Testis (tissue), 3 donors: ENCODE measurements around the gene FIZ1. TPM values are rescaled to one million over a fixed set of nuclear protein-coding genes. Genes with fewer than 3 reads are reported as not detected.

Experiments
- DNase-seq: peaks from one replicate; pipeline ENCODE4 v3.0.0-alpha.2; 2019
- H3K27ac ChIP-seq, 2 donors: fragments of 200-600 bp; sonication (generic); one replicate each; pipeline ENCODE4 v1.5.1; 2019
- H3K27me3 ChIP-seq: fragments of 200-600 bp; sonication (generic); one replicate; pipeline ENCODE4 v1.5.1; 2019
- H3K36me3 ChIP-seq: fragments of 200-600 bp; sonication (generic); one replicate; pipeline ENCODE4 v1.5.1; 2017; ENCODE audit warnings: low read depth; ENCODE audit errors: missing control alignments
- H3K4me1 ChIP-seq: fragments of 200-600 bp; sonication (generic); one replicate; pipeline ENCODE4 v1.5.1; 2019
- H3K4me3 ChIP-seq, 2 donors: fragments of 200-600 bp; sonication (generic); one replicate each; pipeline ENCODE4 v1.5.1; 2017 to 2019
- H3K9me3 ChIP-seq: fragments of 200-600 bp; sonication (generic); one replicate; pipeline ENCODE4 v1.5.1; 2017
- POLR2A ChIP-seq: fragments of 450-650 bp; IDR thresholded peaks from one replicate; pipeline ENCODE4 v1.6.1; 2017; ENCODE audit warnings: antibody characterized with exemption, mild to moderate bottlenecking, moderate library complexity
- WGBS, 2 donors: methylation state at CpG; one replicate each; pipeline ENCODE4 v1.1.5; 2018; 5-methylcytosine and 5-hydroxymethylcytosine counted together
- intact Hi-C: fragments of 100-400 bp; cut with DNase I; formaldehyde crosslinking; loops from one replicate; pipeline ENCODE4 v1.15.1; 2023; ENCODE audit warnings: low total_unique reads
- polyA plus RNA-seq: library from polyadenylated mRNA; stranded (reverse); fragments of 350-450 nt; fragmentation: Illumina TruSeq; extraction: RNeasy Lipid Tissue Mini Kit (QIAGEN cat#74804); gene quantifications from one replicate; pipeline ENCODE4 v1.2.3, GENCODE V29; 2014; ENCODE audit warnings: low read depth, low replicate concordance; ENCODE audit not compliant: insufficient read depth
- total RNA-seq, 2 donors: library from RNA; depleted of rRNA; stranded (reverse); fragments of >200 nt; gene quantifications; one replicate each; pipeline ENCODE4 v1.2.3, GENCODE V29; 2016
- TF ChIP-seq, protein P1 (sequence below), 3 experiments: fragments of 450-650 bp in 2 of 3; fragments of 200-600 bp in 1 of 3; sonication (generic) in 1 of 3; IDR thresholded peaks; one replicate each; pipeline ENCODE4 v1.5.1; 2016 to 2019; ENCODE audit warnings: antibody characterized with exemption in 3 of 3, mild to moderate bottlenecking in 2 of 3, moderate library complexity in 1 of 3

The FIZ1 gene
- total and polyA plus RNA-seq, 3 donors from 2014 or later: 8.5 to 17.4 (median 16.5) TPM

DNA sequence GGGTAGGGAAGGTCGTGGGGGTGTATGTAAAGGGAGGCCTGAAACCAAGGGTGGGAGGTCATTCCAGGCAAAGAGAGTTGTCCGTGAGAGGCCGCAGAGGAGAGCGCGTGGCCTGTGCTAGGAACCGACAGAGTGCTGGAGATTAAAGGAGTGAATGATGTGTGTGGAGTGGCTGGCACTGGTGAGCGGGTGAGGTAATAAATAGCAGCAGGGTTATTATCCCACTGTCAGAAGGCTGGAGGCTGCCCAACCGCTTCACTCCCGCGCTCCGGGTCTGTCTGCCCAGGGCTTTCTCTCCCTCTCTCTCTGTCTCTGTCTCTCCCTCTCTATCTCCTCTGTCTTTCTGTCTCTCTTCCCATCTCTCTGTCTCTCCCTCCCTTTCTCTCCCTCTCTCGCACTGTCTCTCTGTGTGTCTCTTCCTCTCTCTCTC, 36.0 kb downstream of the FIZ1 start:
- TF ChIP-seq, protein P1, sequence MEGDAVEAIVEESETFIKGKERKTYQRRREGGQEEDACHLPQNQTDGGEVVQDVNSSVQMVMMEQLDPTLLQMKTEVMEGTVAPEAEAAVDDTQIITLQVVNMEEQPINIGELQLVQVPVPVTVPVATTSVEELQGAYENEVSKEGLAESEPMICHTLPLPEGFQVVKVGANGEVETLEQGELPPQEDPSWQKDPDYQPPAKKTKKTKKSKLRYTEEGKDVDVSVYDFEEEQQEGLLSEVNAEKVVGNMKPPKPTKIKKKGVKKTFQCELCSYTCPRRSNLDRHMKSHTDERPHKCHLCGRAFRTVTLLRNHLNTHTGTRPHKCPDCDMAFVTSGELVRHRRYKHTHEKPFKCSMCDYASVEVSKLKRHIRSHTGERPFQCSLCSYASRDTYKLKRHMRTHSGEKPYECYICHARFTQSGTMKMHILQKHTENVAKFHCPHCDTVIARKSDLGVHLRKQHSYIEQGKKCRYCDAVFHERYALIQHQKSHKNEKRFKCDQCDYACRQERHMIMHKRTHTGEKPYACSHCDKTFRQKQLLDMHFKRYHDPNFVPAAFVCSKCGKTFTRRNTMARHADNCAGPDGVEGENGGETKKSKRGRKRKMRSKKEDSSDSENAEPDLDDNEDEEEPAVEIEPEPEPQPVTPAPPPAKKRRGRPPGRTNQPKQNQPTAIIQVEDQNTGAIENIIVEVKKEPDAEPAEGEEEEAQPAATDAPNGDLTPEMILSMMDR (IDR thresholded peaks at IDR 0.05): no peak
- no peak for TF ChIP-seq POLR2A
- no peak overlapping the region for H3K27ac ChIP-seq
- no peak overlapping the region for H3K4me3 ChIP-seq
- intact Hi-C loops: no loop called here
- no peaks in the 10 kb centered on the region for H3K9me3 ChIP-seq
- DNase-seq: peak; percentile 40
- WGBS, 2 donors: 51 to 62% methylated on average over 12 of the region's 12 CpGs
- no peaks in the 10 kb centered on the region for H3K27me3 ChIP-seq
- H3K36me3 ChIP-seq: no peaks in the 10 kb centered on the region
- no peaks in the 10 kb centered on the region for H3K4me1 ChIP-seq

DNA sequence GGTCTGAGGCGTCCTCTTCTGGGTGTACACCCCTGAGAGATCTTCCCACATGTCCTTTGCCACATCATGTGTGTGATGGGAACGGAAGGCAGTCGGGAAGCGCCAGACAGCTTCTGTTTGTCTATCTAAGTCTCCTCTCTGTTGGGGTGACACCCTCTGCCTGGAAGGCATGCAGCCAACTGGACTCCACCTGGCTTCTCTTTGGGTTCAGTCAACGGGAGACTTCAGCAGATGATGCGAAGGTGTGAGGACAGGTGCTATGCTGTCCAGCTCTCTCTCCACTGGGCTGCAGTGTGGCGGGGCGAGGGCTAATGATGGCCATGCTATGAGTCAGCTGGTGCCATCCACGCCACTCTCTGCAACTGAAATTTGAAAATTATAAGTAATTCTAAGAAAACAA, 39.6 kb downstream of the FIZ1 start:
- Histone ChIP-seq H3K36me3 (no peaks in the 10 kb centered on the region), H3K27me3 (no peaks in the 10 kb centered on the region), H3K4me3 (no peak overlapping the region), H3K27ac (no peak overlapping the region), H3K4me1 (no peaks in the 10 kb centered on the region), H3K9me3 (no peaks in the 10 kb centered on the region)
- TF ChIP-seq POLR2A: no peak
- TF ChIP-seq, protein P1 (IDR thresholded peaks at IDR 0.05): no peak
- WGBS, 2 donors: 92% methylated on average over 6 to 9 of the region's 9 CpGs
- DNase-seq: no peak
- intact Hi-C loops: no loop called here

DNA sequence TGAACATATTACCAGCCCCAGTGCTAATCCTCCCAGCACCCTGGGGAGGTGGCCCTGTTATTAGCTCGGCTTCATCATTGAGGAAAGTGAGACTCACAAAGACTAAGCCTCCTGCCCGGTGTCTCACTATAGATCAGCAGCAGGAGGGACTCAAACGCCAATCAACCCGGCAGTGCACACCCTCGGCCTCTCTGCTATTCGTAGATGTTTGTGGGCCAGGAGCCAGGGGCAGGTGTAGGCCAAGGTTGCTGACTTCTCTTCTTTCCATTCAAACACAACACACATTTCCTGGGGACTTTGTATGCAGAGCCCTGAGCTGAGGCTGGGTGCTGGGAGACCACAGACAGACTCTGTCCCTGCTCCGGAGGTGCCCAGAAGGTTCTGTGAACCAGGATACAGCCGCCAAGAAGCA, 44.6 kb downstream of the FIZ1 start:
- Histone ChIP-seq H3K36me3 (no peaks in the 10 kb centered on the region), H3K27me3 (no peaks in the 10 kb centered on the region), H3K4me1 (no peaks in the 10 kb centered on the region), H3K9me3 (no peaks in the 10 kb centered on the region), H3K4me3 (no peak overlapping the region), H3K27ac (no peak overlapping the region)
- TF ChIP-seq POLR2A: no peak
- TF ChIP-seq, protein P1 (IDR thresholded peaks at IDR 0.05): no peak
- WGBS, 2 donors: 71 to 79% methylated on average over 8 of the region's 8 CpGs
- intact Hi-C loops: no loop called here
- DNase-seq: no peak

DNA sequence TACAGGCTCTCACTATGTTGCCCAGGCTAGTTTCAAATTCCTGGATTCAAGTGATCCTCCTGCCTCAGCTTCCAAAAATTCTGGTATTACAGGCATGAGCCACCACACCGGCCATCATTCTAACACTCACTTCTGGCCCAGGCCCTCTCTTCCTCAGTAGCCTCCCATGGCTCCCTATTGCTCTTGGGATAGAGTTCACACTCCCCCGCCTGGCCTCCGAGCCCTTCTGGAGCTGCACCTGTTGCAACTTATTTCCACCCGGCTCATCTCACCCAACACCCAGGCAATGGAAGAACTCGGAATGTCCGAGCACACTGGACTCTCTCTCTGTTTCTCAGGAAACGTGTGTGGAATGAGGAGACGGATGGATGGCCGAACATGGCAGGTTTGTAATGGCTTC, 45.0 kb downstream of the FIZ1 start:
- H3K36me3 ChIP-seq: no peaks in the 10 kb centered on the region
- DNase-seq: no peak
- TF ChIP-seq, protein P1 (IDR thresholded peaks at IDR 0.05): no peak
- TF ChIP-seq POLR2A: no peak
- H3K27me3 ChIP-seq: no peaks in the 10 kb centered on the region
- WGBS, 2 donors: 92 to 94% methylated on average over 9 of the region's 9 CpGs
- H3K4me3 ChIP-seq: no peak overlapping the region
- no peaks in the 10 kb centered on the region for H3K4me1 ChIP-seq
- intact Hi-C loops: no loop called here
- H3K9me3 ChIP-seq: no peaks in the 10 kb centered on the region
- no peak overlapping the region for H3K27ac ChIP-seq
